B cell (primary cell): ENCODE measurements around the gene ZSCAN25. TPM values are rescaled to one million over a fixed set of nuclear protein-coding genes. Genes with fewer than 3 reads are reported as not detected.

ENCODE experiments used
- ATAC-seq: fragments of 200-7000 bp; cut with Tn5 transposase; one replicate; pipeline ENCODE4 v1.10.0; 2021; ENCODE audit warnings: low read depth, mild to moderate bottlenecking, moderate number of reproducible peaks, moderate library complexity
- CTCF ChIA-PET: fragments of 350-600 bp; sonication (Branson Sonifier 250); formaldehyde crosslinking; loops from one replicate; lab custom pipeline; 2021; ENCODE audit warnings: antibody characterized with exemption, inconsistent platforms; lab: Charles Lee
- POLR2A ChIA-PET: fragments of 350-600 bp; sonication (Branson Sonifier 250); formaldehyde crosslinking; loops from one replicate; lab custom pipeline; 2021; ENCODE audit warnings: antibody characterized with exemption; lab: Charles Lee
- DNase-seq: peaks from one replicate; pipeline ENCODE4 v3.0.0; 2013
- H2AFZ ChIP-seq: 2 replicates; pipeline ENCODE4 v1.6.1; 2012; ENCODE audit warnings: mild to moderate bottlenecking, low read depth, low read length; ENCODE audit not compliant: insufficient read depth, poor library complexity, severe bottlenecking
- H3K27ac ChIP-seq, 2 donors: 1 replicate in 1 of 2; 2 replicates in 1 of 2; pipeline ENCODE4 v1.5.1; 2012 to 2013; ENCODE audit warnings: low read length in 2 of 2, mild to moderate bottlenecking in 2 of 2, moderate library complexity in 1 of 2
- H3K27me3 ChIP-seq, 4 experiments: fragments of 200-600 bp in 1 of 4; sonication (generic) in 1 of 4; replicated peaks in 1 of 4; 1 replicate in 2 of 4; 2 replicates in 2 of 4; pipeline versions ENCODE4 v1.6.1 to v1.7.0; 2013 to 2016; ENCODE audit warnings: low read length in 3 of 4, mild to moderate bottlenecking in 2 of 4, mixed read lengths in 1 of 4, moderate library complexity in 1 of 4; ENCODE audit not compliant: insufficient read depth in 4 of 4, control insufficient read depth in 3 of 4; ENCODE audit errors: control extremely low read depth in 1 of 4
- H3K36me3 ChIP-seq, 2 experiments: replicated peaks in 1 of 2; 1 replicate in 1 of 2; 2 replicates in 1 of 2; pipeline versions ENCODE4 v1.6.1 to v1.7.1; 2013; ENCODE audit warnings: low read length in 1 of 2; ENCODE audit not compliant: insufficient read depth in 2 of 2, control insufficient read depth in 1 of 2; ENCODE audit errors: control extremely low read depth in 1 of 2, extremely low read depth in 1 of 2
- H3K4me1 ChIP-seq, 2 donors: fragments of 200-600 bp in 1 of 2; sonication (generic) in 1 of 2; 1 replicate in 1 of 2; 2 replicates in 1 of 2; pipeline versions ENCODE4 v1.5.1 to v1.6.1; 2013 to 2017; ENCODE audit warnings: low read length in 2 of 2; ENCODE audit not compliant: control insufficient read depth in 2 of 2, insufficient read depth in 2 of 2
- H3K4me2 ChIP-seq: replicated peaks from 2 replicates; pipeline ENCODE3; 2012; ENCODE audit warnings: mild to moderate bottlenecking, low read depth, low read length; ENCODE audit not compliant: poor library complexity, severe bottlenecking
- H3K4me3 ChIP-seq, 5 experiments: fragments of 200-600 bp in 1 of 5; sonication (generic) in 1 of 5; 1 replicate in 3 of 5; 2 replicates in 2 of 5; pipeline versions ENCODE4 v1.5.1 to v1.7.0; 2011 to 2016; ENCODE audit warnings: low read length in 4 of 5, mild to moderate bottlenecking in 4 of 5, low read depth in 2 of 5, control low read depth in 1 of 5, moderate library complexity in 1 of 5; ENCODE audit not compliant: insufficient read depth in 1 of 5; ENCODE audit errors: control extremely low read depth in 1 of 5, extremely low read depth in 1 of 5
- H3K79me2 ChIP-seq: fragments of 200-600 bp; sonication (generic); one replicate; pipeline ENCODE4 v1.6.0; 2016; ENCODE audit warnings: low read length; ENCODE audit not compliant: control insufficient read depth, insufficient read depth
- H3K9ac ChIP-seq: fragments of 200-600 bp; sonication (generic); 2 replicates; pipeline ENCODE4 v1.6.1; 2017; ENCODE audit warnings: mild to moderate bottlenecking, low read length, moderate library complexity
- H3K9me3 ChIP-seq, 3 donors: one replicate each; pipeline versions ENCODE4 v1.6.1 to v1.7.1; 2013; ENCODE audit warnings: low read length in 2 of 3; ENCODE audit not compliant: control insufficient read depth in 2 of 3, insufficient read depth in 1 of 3; ENCODE audit errors: control extremely low read depth in 1 of 3
- H4K20me1 ChIP-seq: 2 replicates; pipeline ENCODE4 v1.6.0; 2012; ENCODE audit warnings: mild to moderate bottlenecking, low read length; ENCODE audit not compliant: insufficient read depth, control insufficient read depth, poor library complexity, severe bottlenecking
- H3K27ac Mint-ChIP-seq: one replicate; pipeline ENCODE4 v1.8.0; 2021; ENCODE audit warnings: mixed read lengths
- H3K27me3 Mint-ChIP-seq: one replicate; pipeline ENCODE4 v1.8.0; 2021; ENCODE audit warnings: mixed read lengths
- H3K4me1 Mint-ChIP-seq: one replicate; pipeline ENCODE4 v1.8.0; 2021; ENCODE audit warnings: mixed read lengths
- H3K4me3 Mint-ChIP-seq: one replicate; pipeline ENCODE4 v1.8.0; 2021; ENCODE audit warnings: mixed read lengths
- H3K9me3 Mint-ChIP-seq: one replicate; pipeline ENCODE4 v1.8.0; 2022; ENCODE audit warnings: mixed read lengths; ENCODE audit not compliant: insufficient read depth
- CTCF ChIP-seq: fragments of 200-600 bp; IDR thresholded peaks from one replicate; pipeline ENCODE4 v1.8.0; 2022; ENCODE audit warnings: antibody characterized with exemption, mild to moderate bottlenecking
- EZH2 ChIP-seq: IDR thresholded peaks from 2 replicates; pipeline ENCODE4 v1.6.1; 2012; ENCODE audit warnings: borderline replicate concordance, low read depth, mild to moderate bottlenecking, moderate library complexity, low read length; ENCODE audit not compliant: insufficient read depth, poor library complexity, severe bottlenecking
- WGBS: methylation state at CpG from one replicate; pipeline ENCODE4 v1.1.5; 2013; ENCODE audit warnings: missing lambda C conversion rate; ENCODE audit not compliant: insufficient coverage; 5-methylcytosine and 5-hydroxymethylcytosine counted together
- intact Hi-C: fragments of 100-400 bp; cut with micrococcal nuclease; formaldehyde crosslinking; loops from one replicate; pipeline ENCODE4 v1.10.0; 2022
- polyA plus RNA-seq: library from polyadenylated mRNA; depleted of rRNA; stranded (reverse); fragments of >200 nt; gene quantifications from 2 replicates; pipeline ENCODE4 v1.2.3, GENCODE V29; 2012
- total RNA-seq, 2 donors: library from RNA; stranded (reverse); fragments of 120-200 nt in 1 of 2; gene quantifications; 1 replicate in 1 of 2; 2 replicates in 1 of 2; pipeline versions ENCODE4 v1.2.3 to v1.2.4, GENCODE V29; 2013 to 2022

ZSCAN25 gene
- total and polyA plus RNA-seq, 2 donors (not counting 1 experiment from before 2014, with no cell fraction given) = 11.8 to 39.5 TPM

- H3K9ac ChIP-seq = no peak overlapping the region
- H3K27ac Mint-ChIP-seq = no peak overlapping the region
- peaks cover 2% of the 10 kb centered on the region for H3K4me1 Mint-ChIP-seq
- H3K27me3 ChIP-seq = no peaks in the 10 kb centered on the region
- H3K27me3 Mint-ChIP-seq = no peaks in the 10 kb centered on the region
- TF ChIP-seq CTCF = no peak
- TF ChIP-seq EZH2 = no peak
- ChIA-PET POLR2A (no interaction called here), CTCF (no interaction called here)
- no peak overlapping the region for H3K4me3 ChIP-seq
- no peaks in the 10 kb centered on the region for H3K9me3 Mint-ChIP-seq
- H3K79me2 ChIP-seq = peaks cover 24% of the 10 kb centered on the region
- H3K27ac ChIP-seq = no peak overlapping the region
- DNase-seq (no peak), ATAC-seq (no peak)
- no CpG with 5 or more reads among the region's 1 CpG for WGBS
- H3K4me3 Mint-ChIP-seq = no peak overlapping the region
- no peaks in the 10 kb centered on the region for H3K4me1 ChIP-seq
- intact Hi-C loops = no loop called here
- no peak overlapping the region for H3K4me2 ChIP-seq
- no peak overlapping the region for H2AFZ ChIP-seq
- H3K9me3 ChIP-seq = no peaks in the 10 kb centered on the region
- H3K36me3 ChIP-seq = peaks cover 1 to 81% of the 10 kb centered on the region in 2 experiments
- peaks cover 21% of the 10 kb centered on the region for H4K20me1 ChIP-seq
Measured at GRCh38 chr7:99626661-99627060, 9.9 kb downstream of the ZSCAN25 start.

- H3K27ac Mint-ChIP-seq = no peak overlapping the region
- Histone ChIP-seq H3K9me3 (no peaks in the 10 kb centered on the region), H3K4me1 (no peaks in the 10 kb centered on the region), H3K27ac (no peak overlapping the region), H3K27me3 (no peaks in the 10 kb centered on the region), H3K4me2 (no peak overlapping the region), H3K9ac (no peak overlapping the region), H3K79me2 (peaks cover 22% of the 10 kb centered on the region), H4K20me1 (peaks cover 21% of the 10 kb centered on the region), H3K4me3 (no peak overlapping the region), H2AFZ (no peak overlapping the region), H3K36me3 (peaks cover 1 to 77% of the 10 kb centered on the region in 2 experiments)
- DNase-seq (no peak), ATAC-seq (no peak)
- H3K27me3 Mint-ChIP-seq = no peaks in the 10 kb centered on the region
- TF ChIP-seq EZH2 (no peak), CTCF (no peak)
- no peaks in the 10 kb centered on the region for H3K9me3 Mint-ChIP-seq
- H3K4me1 Mint-ChIP-seq = peaks cover 2% of the 10 kb centered on the region
- intact Hi-C loops = no loop called here
- ChIA-PET POLR2A (no interaction called here), CTCF (no interaction called here)
- H3K4me3 Mint-ChIP-seq = no peak overlapping the region
- WGBS = no CpG with 5 or more reads among the region's 11 CpGs
Measured at GRCh38 chr7:99627513-99627912, 10.8 kb downstream of the ZSCAN25 start.
